ENCODE measurements around the gene PXDC1. TPM values are rescaled to one million over a fixed set of nuclear protein-coding genes. Genes with fewer than 3 reads are reported as not detected.

PXDC1 gene
- total and polyA plus RNA-seq, 11 donors = 13.7 to 89.9 (median 29.1) TPM

DNA sequence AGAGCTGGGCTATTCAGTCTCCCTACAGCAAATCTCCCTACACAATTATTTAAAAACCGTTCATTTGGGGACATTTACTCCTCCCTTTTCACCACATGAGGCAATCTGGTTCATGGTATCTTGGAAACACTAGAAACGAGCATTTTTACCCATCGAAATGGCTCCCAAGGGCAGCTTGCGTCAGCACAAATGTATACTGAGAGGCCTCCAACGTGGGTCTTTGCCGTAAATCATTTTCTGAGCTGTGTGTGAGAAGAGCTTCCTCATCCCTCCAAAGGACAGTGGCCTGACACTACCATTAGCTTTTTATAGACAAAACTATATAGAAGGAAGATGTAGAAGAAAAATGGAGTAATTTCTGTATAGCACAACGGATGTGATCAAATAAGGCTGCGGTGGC, 30.0 kb upstream of the PXDC1 start:
- WGBS, 4 donors = 87 to 93% (median 89%) methylated on average over 8 of the region's 8 CpGs
- intact Hi-C loops (cut with DNase I) = no loop called here
- Histone ChIP-seq H3K27me3 (no peaks in the 10 kb centered on the region), H3K4me3 (no peak overlapping the region), H3K4me1 (no peaks in the 10 kb centered on the region), H3K36me3 (no peaks in the 10 kb centered on the region), H3K9me3 (no peaks in the 10 kb centered on the region), H3K27ac (no peak overlapping the region)
- ATAC-seq = no peak
- TF ChIP-seq, protein P1, sequence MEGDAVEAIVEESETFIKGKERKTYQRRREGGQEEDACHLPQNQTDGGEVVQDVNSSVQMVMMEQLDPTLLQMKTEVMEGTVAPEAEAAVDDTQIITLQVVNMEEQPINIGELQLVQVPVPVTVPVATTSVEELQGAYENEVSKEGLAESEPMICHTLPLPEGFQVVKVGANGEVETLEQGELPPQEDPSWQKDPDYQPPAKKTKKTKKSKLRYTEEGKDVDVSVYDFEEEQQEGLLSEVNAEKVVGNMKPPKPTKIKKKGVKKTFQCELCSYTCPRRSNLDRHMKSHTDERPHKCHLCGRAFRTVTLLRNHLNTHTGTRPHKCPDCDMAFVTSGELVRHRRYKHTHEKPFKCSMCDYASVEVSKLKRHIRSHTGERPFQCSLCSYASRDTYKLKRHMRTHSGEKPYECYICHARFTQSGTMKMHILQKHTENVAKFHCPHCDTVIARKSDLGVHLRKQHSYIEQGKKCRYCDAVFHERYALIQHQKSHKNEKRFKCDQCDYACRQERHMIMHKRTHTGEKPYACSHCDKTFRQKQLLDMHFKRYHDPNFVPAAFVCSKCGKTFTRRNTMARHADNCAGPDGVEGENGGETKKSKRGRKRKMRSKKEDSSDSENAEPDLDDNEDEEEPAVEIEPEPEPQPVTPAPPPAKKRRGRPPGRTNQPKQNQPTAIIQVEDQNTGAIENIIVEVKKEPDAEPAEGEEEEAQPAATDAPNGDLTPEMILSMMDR (IDR thresholded peaks at IDR 0.05) = no peak
- TF ChIP-seq POLR2A (IDR thresholded peaks at IDR 0.05) = no peak
- no peak for DNase-seq

DNA sequence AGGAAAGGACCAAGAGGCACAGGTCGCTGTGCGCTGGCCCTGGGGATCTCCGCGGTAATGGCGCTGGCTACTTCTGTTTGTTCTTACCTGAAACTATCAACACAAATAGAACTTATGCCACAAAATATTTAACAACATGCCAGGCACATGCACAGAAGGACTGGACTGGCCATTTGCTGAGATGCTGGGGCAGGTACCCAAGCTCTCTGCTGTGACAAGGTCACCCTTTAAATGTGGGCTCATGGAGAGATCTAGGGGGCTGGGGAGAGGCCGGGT, 28.0 kb upstream of the PXDC1 start:
- no peak for ATAC-seq
- H3K36me3 ChIP-seq = no peaks in the 10 kb centered on the region
- H3K9me3 ChIP-seq = no peaks in the 10 kb centered on the region
- H3K27me3 ChIP-seq = no peaks in the 10 kb centered on the region
- intact Hi-C loops (cut with DNase I) = no loop called here
- DNase-seq = no peak
- TF ChIP-seq, protein P1 (IDR thresholded peaks at IDR 0.05) = no peak
- TF ChIP-seq POLR2A (IDR thresholded peaks at IDR 0.05) = no peak
- WGBS, 4 donors = 94 to 97% (median 96%) methylated on average over 6 of the region's 6 CpGs
- H3K4me1 ChIP-seq = no peaks in the 10 kb centered on the region
- H3K27ac ChIP-seq = no peak overlapping the region
- no peak overlapping the region for H3K4me3 ChIP-seq

DNA sequence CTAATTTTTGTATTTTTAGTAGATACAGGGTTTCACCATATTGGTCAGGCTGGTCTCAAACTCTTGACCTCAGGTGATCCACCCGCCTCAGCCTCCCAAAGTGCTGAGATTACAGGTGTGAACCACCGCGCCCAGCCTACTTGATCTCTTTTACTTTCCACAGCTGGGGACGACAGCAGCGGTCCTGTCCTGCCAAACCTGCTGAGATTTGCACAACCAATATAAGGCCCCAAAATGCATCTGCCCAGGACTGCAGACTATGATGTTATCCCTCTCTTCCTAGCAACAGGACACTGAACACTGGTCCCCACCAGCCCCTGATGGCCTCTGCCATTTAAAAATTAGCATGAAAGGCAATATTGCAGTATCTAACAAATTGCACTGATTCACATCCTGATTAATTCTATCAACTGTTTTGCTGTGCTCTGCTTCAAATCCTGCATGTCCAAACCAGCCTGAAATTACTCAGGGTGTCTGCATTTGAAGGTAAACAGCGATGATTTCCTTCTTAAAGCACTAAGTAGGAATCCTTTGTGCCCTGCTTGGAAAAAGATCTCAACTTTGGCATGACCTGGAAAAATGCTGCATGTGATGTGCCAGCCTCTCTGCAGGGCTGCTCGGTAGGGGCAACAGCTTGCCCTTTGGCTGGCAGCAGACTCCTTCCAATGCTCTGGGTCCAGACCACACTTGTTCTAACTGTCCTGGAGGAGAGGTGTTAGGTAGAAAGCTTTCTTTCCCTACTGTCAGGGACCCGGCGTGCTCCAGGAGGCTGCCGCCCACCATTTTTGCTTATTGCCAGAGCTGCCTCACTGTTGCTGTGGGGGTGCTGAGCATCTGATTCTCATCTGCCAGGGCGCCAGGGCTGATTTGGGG, 27.4 kb upstream of the PXDC1 start:
- H3K4me1 ChIP-seq = peaks cover 0 to 3% (median under 1%) of the 10 kb centered on the region in 12 donors
- no peak for DNase-seq
- H3K36me3 ChIP-seq = no peaks in the 10 kb centered on the region
- H3K27me3 ChIP-seq = no peaks in the 10 kb centered on the region
- intact Hi-C loops (cut with DNase I) = no loop called here
- ATAC-seq = no peak
- H3K9me3 ChIP-seq = no peaks in the 10 kb centered on the region
- H3K27ac ChIP-seq = no peak overlapping the region
- 88 to 93% (median 92%) methylated on average over 10 to 11 of the region's 11 CpGs for WGBS, 4 donors
- TF ChIP-seq POLR2A (IDR thresholded peaks at IDR 0.05) = no peak
- TF ChIP-seq, protein P1 (IDR thresholded peaks at IDR 0.05) = no peak
- no peak overlapping the region for H3K4me3 ChIP-seq

DNA sequence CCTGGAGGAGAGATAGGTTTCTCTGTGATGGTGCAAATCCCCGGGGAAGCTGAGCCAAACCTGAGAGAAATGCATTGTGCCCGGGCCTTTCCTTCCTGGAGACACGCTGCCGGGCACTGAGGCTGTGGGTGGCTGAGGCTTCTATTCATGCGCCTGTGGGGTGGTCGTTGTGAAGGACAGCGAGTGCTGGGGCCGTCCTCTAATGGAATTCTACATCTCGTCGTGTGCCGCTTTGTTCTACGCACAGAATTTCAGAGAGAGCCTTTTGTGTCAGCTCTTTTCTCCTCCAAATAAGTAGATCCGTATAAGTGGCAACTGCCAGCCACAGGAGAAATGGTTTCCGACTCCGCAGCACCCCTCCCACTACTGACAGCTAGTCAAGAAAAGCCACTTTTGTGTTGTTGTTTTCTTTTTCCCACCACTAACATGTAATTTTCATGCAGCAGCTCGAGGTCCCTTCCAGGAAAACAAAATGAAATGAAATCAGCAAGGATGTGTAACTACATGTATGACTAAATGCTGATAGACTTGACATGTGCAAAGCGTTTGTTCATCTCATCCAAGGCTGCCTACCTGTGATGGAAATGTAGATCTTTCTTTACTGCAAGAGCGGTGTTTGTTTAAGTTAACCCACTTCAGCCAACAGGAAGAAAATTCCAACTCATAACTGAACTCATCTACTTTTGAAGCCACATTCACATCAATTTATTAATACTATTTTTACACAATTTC, 26.4 kb upstream of the PXDC1 start:
- 73 to 81% (median 75%) methylated on average over 18 of the region's 18 CpGs for WGBS, 4 donors
- no peaks in the 10 kb centered on the region for H3K9me3 ChIP-seq
- intact Hi-C loops (cut with DNase I) = no loop called here
- no peak overlapping the region for H3K4me3 ChIP-seq
- no peak for TF ChIP-seq POLR2A (IDR thresholded peaks at IDR 0.05)
- DNase-seq (no peak), ATAC-seq (no peak)
- H3K4me1 ChIP-seq = peaks cover 0 to 9% (median 3%) of the 10 kb centered on the region in 12 donors
- H3K27me3 ChIP-seq = no peaks in the 10 kb centered on the region
- no peaks in the 10 kb centered on the region for H3K36me3 ChIP-seq
- H3K27ac ChIP-seq = no peak overlapping the region
